Measurements from ENCODE around the gene KRT86.

The KRT86 gene

GRCh38 chr12:52327830-52328500, 53.5 kb downstream of the KRT86 start:
- Mint-ChIP-seq H3K9me3 (no peaks in the 10 kb centered on the region), H3K4me1 (peaks cover 10% of the 10 kb centered on the region), H3K36me3 (ENCODE audit: insufficient read depth) (no peaks in the 10 kb centered on the region), H3K27me3 (peaks cover 26% of the 10 kb centered on the region), H3K4me3 (no peak overlapping the region), H3K27ac (ENCODE audit: low read depth) (no peak overlapping the region)
- ATAC-seq (replicated peaks; ENCODE audit: extremely low read depth, poor library complexity, severe bottlenecking) (no peak), DNase-seq (ENCODE audit: low spot score in 2 of 2) (no peak)

DNA sequence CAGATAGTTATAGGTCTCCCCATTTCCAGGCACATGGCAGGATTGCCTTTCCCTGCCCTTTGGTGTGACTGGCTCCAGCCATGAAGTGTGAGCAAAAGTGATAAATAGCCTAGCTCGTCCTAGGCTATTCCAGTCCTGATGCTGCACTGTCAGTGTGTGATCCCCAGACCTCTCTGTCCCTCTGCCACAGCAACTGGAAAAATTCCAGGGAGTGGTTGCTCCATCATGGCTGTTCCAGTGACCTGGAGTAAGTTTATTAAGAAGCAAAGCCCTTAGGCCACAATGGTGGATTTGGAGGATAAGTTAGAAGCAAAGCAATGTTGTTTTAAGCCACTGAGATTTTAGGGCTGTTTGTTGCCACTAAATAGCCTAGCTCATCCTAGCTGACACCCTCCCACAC, 56.6 kb downstream of the KRT86 start:
- H3K9me3 Mint-ChIP-seq = no peaks in the 10 kb centered on the region
- H3K36me3 Mint-ChIP-seq (ENCODE audit: insufficient read depth) = no peaks in the 10 kb centered on the region
- H3K27ac Mint-ChIP-seq (ENCODE audit: low read depth) = no peak overlapping the region
- DNase-seq (ENCODE audit: low spot score in 2 of 2) = no peak
- peaks cover 10% of the 10 kb centered on the region for H3K4me1 Mint-ChIP-seq
- no peak overlapping the region for H3K4me3 Mint-ChIP-seq
- peaks cover 11% of the 10 kb centered on the region for H3K27me3 Mint-ChIP-seq
- ATAC-seq (replicated peaks; ENCODE audit: extremely low read depth, poor library complexity, severe bottlenecking) = no peak

DNA sequence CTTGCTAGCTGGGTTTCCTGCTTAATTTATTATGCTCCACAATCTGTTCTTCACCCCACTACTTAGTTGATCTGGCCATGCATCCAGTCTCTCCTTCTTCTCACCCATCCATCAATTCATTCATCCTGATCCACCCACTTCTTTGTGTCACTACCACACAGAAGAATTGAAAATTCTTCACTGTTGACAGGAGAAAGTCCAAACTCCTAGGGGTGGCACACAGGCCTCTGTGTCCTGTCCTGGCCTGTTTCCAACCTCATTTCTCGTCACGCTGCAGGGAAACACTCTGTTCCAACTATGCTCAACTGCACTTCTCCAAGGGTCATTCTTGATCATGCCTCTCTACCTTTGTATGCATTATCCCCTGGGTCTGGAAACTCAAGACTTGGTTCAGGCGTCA, 57.4 kb downstream of the KRT86 start:
- ATAC-seq (replicated peaks; ENCODE audit: extremely low read depth, poor library complexity, severe bottlenecking) = no peak
- no peak for DNase-seq (ENCODE audit: low spot score in 2 of 2)
- H3K4me1 Mint-ChIP-seq = peaks cover 10% of the 10 kb centered on the region
- H3K9me3 Mint-ChIP-seq = no peaks in the 10 kb centered on the region
- H3K36me3 Mint-ChIP-seq (ENCODE audit: insufficient read depth) = no peaks in the 10 kb centered on the region
- H3K27ac Mint-ChIP-seq (ENCODE audit: low read depth) = no peak overlapping the region
- H3K27me3 Mint-ChIP-seq = peaks cover 11% of the 10 kb centered on the region
- H3K4me3 Mint-ChIP-seq = no peak overlapping the region

DNA sequence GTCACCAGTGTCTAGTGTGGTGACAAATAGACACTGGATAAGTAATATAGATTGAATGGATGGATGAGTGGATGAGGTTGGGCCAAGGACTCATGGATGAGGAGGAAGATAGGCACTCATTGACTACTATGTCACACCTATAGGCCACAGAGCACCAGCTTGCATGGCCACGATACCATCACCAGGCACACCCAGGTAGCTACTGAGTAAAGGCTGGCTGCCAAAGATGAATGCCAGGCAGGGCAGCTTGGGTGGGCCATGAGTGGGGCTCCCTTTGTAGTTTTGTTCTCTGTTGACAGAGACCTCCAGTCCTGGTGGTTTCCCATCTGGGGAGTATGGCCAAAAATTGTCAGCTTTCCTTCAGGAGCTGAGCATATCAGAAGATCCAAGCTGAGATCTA, 57.9 kb downstream of the KRT86 start:
- peaks cover 5% of the 10 kb centered on the region for H3K4me1 Mint-ChIP-seq
- ATAC-seq (replicated peaks; ENCODE audit: extremely low read depth, poor library complexity, severe bottlenecking) = no peak
- H3K27ac Mint-ChIP-seq (ENCODE audit: low read depth) = no peak overlapping the region
- no peaks in the 10 kb centered on the region for H3K36me3 Mint-ChIP-seq (ENCODE audit: insufficient read depth)
- no peak overlapping the region for H3K4me3 Mint-ChIP-seq
- H3K27me3 Mint-ChIP-seq = peaks cover 11% of the 10 kb centered on the region
- no peaks in the 10 kb centered on the region for H3K9me3 Mint-ChIP-seq
- no peak for DNase-seq (ENCODE audit: low spot score in 2 of 2)

DNA sequence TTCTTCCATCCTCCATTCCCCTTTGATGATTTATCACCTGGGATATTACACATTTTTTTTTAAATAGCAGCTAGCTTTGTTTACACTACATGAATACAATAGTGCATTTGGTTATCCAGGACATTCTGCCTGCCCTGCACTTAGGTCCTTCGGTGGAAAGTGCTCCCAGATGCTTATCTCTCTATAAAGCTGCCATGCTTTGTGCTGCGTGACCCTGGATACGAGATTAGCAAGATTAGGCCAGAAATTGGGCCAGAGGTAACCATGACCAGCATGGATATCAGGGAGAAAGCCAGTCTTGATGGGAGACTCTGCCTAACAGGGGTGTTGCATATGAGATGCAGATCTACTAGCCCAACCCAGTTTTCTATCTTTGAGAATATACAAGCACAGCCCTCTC, 58.9 kb downstream of the KRT86 start:
- Mint-ChIP-seq H3K36me3 (ENCODE audit: insufficient read depth) (no peaks in the 10 kb centered on the region), H3K4me3 (no peak overlapping the region), H3K9me3 (no peaks in the 10 kb centered on the region), H3K27ac (ENCODE audit: low read depth) (no peak overlapping the region), H3K27me3 (peaks cover 13% of the 10 kb centered on the region), H3K4me1 (no peaks in the 10 kb centered on the region)
- ATAC-seq (replicated peaks; ENCODE audit: extremely low read depth, poor library complexity, severe bottlenecking) = no peak
- no peak for DNase-seq (ENCODE audit: low spot score in 2 of 2)

GRCh38 chr12:52334185-52334584, 59.7 kb downstream of the KRT86 start:
- H3K27me3 Mint-ChIP-seq = peaks cover 22% of the 10 kb centered on the region
- no peaks in the 10 kb centered on the region for H3K36me3 Mint-ChIP-seq (ENCODE audit: insufficient read depth)
- H3K4me3 Mint-ChIP-seq = no peak overlapping the region
- H3K27ac Mint-ChIP-seq (ENCODE audit: low read depth) = no peak overlapping the region
- DNase-seq (ENCODE audit: low spot score in 2 of 2) (no peak), ATAC-seq (replicated peaks; ENCODE audit: extremely low read depth, poor library complexity, severe bottlenecking) (no peak)
- no peaks in the 10 kb centered on the region for H3K4me1 Mint-ChIP-seq
- H3K9me3 Mint-ChIP-seq = no peaks in the 10 kb centered on the region

DNA sequence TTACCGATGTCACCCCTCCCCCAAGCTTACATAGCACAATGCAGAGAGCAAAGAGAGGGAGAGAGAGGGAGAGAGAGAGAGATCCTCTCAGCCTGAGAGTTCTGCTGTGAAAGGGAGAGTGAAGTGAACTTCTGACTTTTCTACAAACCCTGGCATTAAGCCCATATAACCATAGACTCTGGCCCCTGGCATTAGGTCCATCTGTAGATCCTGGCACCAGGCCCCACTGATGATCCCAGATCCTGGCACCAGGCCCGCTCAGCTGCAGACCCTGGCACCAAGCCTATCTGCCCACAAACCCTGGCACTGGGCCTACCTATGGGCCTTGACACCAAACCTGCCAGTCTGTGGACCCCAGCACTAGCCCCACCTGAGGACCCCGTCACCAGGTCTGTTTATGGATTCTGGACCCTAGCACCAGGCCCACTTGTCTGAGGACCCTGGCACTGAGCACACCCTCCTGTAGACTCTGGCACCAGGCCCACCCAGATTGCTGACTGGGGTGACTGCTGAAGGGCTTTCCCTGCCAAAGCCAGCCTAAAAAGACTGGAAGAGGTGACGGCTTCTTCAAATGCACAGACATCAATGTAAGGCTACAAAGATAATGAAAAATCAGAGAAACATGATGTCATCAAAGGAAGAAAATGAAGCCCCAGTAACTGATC, 61.3 kb downstream of the KRT86 start:
- no peak overlapping the region for H3K27ac Mint-ChIP-seq (ENCODE audit: low read depth)
- no peaks in the 10 kb centered on the region for H3K36me3 Mint-ChIP-seq (ENCODE audit: insufficient read depth)
- no peak overlapping the region for H3K4me3 Mint-ChIP-seq
- DNase-seq (ENCODE audit: low spot score in 2 of 2) (no peak), ATAC-seq (replicated peaks; ENCODE audit: extremely low read depth, poor library complexity, severe bottlenecking) (no peak)
- H3K9me3 Mint-ChIP-seq = no peaks in the 10 kb centered on the region
- H3K4me1 Mint-ChIP-seq = no peaks in the 10 kb centered on the region
- peaks cover 25% of the 10 kb centered on the region for H3K27me3 Mint-ChIP-seq

DNA sequence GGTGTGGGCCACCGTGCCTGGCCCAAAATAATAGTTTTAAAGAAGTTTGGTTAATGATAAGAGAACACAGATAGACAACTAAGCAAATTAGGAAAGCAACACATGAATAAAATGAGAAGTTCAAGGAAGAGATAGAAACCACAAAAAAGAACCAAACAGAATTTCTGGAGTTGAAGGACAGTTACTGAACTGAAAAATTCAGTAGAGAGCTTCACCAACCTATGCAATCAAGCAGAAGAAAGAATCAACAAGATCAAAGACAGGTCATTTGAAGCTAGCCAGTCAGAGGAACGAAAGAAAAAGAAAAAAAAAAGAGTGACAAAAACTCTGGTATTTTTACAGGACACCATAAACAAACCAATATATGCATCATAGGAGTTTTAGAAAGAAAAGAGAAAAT, 62.2 kb downstream of the KRT86 start:
- Mint-ChIP-seq H3K4me3 (no peak overlapping the region), H3K9me3 (no peaks in the 10 kb centered on the region), H3K27ac (ENCODE audit: low read depth) (no peak overlapping the region), H3K27me3 (peaks cover 25% of the 10 kb centered on the region), H3K36me3 (ENCODE audit: insufficient read depth) (no peaks in the 10 kb centered on the region), H3K4me1 (no peaks in the 10 kb centered on the region)
- DNase-seq (ENCODE audit: low spot score in 2 of 2) (no peak), ATAC-seq (replicated peaks; ENCODE audit: extremely low read depth, poor library complexity, severe bottlenecking) (no peak)

DNA sequence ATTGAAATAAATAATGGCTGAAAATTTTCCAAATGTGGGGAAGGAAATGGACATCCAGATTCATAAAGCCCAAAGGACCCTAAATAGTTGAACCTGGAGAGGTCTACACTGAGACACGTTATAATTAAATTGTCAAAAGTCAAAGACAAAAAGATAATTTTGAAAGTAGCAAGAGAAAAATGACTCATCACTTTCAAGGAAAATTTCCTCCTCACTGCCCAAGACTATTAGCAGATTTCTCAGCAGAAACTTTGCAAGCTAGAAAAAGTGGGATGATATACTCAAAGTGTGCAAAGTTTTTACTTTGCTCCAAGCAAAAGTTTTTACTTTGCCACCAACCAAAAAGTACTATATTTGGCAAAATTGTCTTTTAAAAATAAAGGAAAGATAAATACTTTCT, 62.6 kb downstream of the KRT86 start:
- H3K27me3 Mint-ChIP-seq = peaks cover 25% of the 10 kb centered on the region
- no peaks in the 10 kb centered on the region for H3K36me3 Mint-ChIP-seq (ENCODE audit: insufficient read depth)
- ATAC-seq (replicated peaks; ENCODE audit: extremely low read depth, poor library complexity, severe bottlenecking) = no peak
- DNase-seq (ENCODE audit: low spot score in 2 of 2) = no peak
- H3K27ac Mint-ChIP-seq (ENCODE audit: low read depth) = no peak overlapping the region
- H3K4me3 Mint-ChIP-seq = no peak overlapping the region
- H3K4me1 Mint-ChIP-seq = no peaks in the 10 kb centered on the region
- no peaks in the 10 kb centered on the region for H3K9me3 Mint-ChIP-seq

DNA sequence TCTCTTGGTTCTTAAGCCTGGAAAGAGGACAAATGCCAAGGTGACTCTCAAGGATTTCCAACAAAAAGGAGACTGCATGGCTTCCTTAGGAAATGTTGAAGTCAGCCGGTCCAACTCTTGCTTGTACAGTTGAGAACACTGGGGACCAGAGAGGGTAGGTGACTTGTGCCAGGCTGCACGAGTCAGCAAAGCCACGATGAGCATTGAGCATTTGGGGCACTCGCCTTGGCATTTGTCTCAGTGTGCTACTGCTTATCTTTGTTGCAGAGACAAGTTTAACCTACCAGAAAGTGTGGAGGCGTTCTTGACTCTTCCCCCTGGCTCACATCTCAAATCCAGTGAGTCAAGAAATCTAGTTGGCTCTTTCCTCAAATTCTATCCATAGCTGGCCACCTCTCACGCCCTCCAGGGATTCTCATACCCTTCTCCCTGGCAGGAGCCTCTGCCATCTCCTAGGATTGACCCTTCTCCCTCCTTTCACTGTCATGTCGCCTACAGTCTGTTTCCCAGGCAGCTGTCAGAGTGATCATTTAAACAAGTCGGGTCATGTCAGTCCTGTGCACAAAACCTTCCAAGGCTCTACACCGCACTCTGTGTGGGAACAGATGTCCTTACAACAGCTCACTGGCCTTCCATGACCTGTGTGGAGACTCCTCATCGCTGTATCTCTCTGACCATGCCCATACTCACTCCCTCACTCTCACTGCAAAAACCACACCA, 64.0 kb downstream of the KRT86 start:
- ATAC-seq (replicated peaks; ENCODE audit: extremely low read depth, poor library complexity, severe bottlenecking) = no peak

GRCh38 chr12:52341066-52341580, 66.7 kb downstream of the KRT86 start:
- Mint-ChIP-seq H3K4me3 (no peak overlapping the region), H3K9me3 (no peaks in the 10 kb centered on the region), H3K36me3 (ENCODE audit: insufficient read depth) (no peaks in the 10 kb centered on the region), H3K27me3 (peaks cover 24% of the 10 kb centered on the region), H3K4me1 (no peaks in the 10 kb centered on the region), H3K27ac (ENCODE audit: low read depth) (no peak overlapping the region)
- ATAC-seq (replicated peaks; ENCODE audit: extremely low read depth, poor library complexity, severe bottlenecking) (no peak), DNase-seq (ENCODE audit: low spot score in 2 of 2) (no peak)

More for the DNA sequence above, 64.0 kb downstream of the KRT86 start:
- Mint-ChIP-seq H3K4me1 (no peaks in the 10 kb centered on the region), H3K4me3 (no peak overlapping the region), H3K27ac (ENCODE audit: low read depth) (no peak overlapping the region), H3K27me3 (peaks cover 25% of the 10 kb centered on the region), H3K36me3 (ENCODE audit: insufficient read depth) (no peaks in the 10 kb centered on the region), H3K9me3 (no peaks in the 10 kb centered on the region)
- DNase-seq (ENCODE audit: low spot score in 2 of 2) = no peak

- Mint-ChIP-seq H3K9me3 (no peaks in the 10 kb centered on the region), H3K36me3 (ENCODE audit: insufficient read depth) (no peaks in the 10 kb centered on the region), H3K27ac (ENCODE audit: low read depth) (no peak overlapping the region), H3K27me3 (peaks cover 36% of the 10 kb centered on the region), H3K4me1 (no peaks in the 10 kb centered on the region), H3K4me3 (no peak overlapping the region)
- DNase-seq (ENCODE audit: low spot score in 2 of 2) = no peak
- no peak for ATAC-seq (replicated peaks; ENCODE audit: extremely low read depth, poor library complexity, severe bottlenecking)
Measured at GRCh38 chr12:52342781-52343490, 68.5 kb downstream of the KRT86 start.
